Stimulated activated naive CD4-positive, alpha-beta T cell (primary cell): ENCODE results near the gene SLC22A25.
"Not testable (repeated sequence)": the region's sequence is repeated elsewhere in the genome, so short reads cannot be mapped to it uniquely, and the experiment has no call there.

Source experiments
- DNase-seq, 6 experiments: peaks; one replicate each; lab custom pipeline; 2025; lab: John Stamatoyannopoulos, UW

SLC22A25 gene

DNA sequence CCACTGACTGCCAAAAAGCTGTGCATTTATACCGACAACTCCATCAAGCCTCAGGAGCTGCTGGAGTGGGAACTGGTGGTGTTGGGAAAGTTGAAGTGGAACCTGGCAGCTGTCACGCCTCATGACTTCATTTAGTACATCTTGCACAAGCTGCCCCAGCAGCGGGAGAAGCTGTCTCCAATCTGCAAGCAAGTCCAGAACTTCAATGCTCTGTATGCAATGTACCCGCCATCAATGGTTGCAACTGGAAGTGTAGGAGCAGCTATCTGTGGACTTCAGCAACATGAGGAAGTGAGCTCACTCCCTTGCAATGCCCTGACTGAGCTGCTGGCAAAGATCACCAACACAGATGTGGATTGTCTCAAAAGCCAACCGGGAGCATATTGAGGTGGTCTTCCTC, at the start of gene SLC22A25:
Gene SLC22A25, minus strand, starts transcription at position 67 of the 400 bp plus-strand sequence. CDS start 13,947 bp downstream, outside the sequence.
- DNase-seq = no peak

DNA sequence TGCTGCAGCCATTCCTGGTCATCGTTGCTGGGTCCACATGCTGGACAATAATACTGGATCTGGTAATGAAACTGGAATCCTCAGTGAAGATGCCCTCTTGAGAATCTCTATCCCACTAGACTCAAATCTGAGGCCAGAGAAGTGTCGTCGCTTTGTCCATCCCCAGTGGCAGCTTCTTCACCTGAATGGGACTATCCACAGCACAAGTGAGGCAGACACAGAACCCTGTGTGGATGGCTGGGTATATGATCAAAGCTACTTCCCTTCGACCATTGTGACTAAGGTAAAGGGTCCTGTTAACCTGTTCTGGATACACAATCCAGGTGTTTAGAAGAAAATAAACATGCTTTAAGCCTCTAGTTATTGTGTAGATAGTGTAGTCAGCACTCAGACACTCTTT, 46.9 kb upstream of the SLC22A25 start:
- no peak for DNase-seq

DNA sequence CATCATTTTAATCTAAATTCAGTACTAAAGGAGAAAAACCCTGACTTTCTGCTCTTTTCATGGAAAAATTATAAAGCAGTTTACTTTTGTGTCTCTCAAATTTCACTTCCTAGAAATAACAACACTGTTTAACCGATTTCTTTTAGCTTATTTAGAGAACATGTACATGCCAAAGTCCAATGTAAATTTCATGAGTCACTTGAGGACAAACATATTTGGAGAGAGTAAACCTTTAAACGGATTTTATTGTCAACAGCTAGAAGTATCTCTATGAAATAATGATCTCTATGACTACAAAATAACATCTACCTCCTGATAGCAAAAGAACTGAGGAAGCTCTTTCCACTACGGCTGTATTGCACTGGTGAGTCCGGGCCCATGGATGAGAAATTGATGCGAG, 46.3 kb upstream of the SLC22A25 start:
- no peak for DNase-seq

DNA sequence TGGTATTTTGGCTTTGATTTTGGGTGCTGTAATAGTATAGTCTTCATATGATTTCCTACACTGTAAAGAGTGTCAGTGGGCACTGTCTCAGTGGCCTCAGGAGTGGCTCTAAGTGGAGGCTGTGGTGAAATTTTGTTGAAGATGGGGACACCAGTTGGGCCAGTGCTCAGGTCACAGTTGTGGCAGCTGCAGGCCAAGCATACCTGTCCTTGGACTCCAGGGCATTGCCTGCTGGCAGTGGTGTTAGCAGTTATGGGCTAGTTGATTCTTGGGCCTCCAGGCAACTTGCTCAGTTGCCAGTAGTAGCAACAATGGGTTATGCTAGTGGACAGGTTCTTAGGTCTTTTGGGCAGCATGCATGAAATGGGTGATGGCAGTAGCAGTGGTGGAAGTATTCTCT, 39.2 kb upstream of the SLC22A25 start:
- DNase-seq = no peak

DNA sequence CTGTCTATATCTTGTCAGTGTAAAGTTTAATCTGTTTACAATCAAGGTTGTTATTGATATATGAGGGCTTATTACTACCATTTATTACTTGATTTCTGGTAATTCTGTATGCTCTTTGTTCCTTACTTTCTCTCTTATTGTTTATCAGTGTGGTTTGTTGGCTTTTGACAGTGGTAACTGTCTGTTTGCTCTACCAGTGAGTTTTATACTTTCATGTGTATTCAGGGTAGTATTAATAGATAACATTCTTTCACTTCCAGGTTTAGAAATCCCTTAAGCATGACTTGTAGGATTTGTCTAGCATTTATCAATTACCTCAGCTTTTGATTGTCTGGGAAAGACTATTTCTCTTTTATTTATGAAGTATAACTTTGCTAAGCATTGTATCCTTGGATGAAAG, 37.5 kb upstream of the SLC22A25 start:
- DNase-seq = no peak

DNA sequence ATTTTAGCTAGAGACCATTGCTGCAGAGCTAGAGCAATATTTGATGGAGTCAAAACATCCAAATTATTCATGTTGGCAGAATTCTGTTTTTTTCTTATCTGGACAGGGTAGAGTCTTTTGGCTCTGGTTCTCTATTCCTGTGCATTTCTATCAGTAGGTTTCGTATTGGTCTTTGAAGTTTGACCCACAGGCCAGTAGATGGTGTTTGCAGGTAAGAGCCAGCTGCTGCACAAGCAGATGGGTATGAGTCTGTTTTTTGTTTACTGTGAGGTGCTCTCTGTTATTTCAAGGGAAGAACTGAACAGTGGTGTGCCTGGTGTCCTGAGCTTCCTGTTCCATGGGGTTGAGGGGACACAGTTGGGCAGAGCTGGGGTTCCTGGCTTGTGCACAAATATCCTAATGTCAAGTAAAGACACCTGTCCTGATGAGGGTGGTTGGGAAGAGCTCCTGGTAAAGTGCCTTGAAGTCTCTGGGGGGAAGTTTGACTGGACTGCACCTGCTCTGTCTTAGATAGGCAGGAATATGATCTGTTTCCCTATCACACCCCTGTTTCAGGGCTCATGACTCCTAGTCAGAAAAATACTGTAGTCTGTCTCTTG, 34.0 kb upstream of the SLC22A25 start:
- DNase-seq = no peak

DNA sequence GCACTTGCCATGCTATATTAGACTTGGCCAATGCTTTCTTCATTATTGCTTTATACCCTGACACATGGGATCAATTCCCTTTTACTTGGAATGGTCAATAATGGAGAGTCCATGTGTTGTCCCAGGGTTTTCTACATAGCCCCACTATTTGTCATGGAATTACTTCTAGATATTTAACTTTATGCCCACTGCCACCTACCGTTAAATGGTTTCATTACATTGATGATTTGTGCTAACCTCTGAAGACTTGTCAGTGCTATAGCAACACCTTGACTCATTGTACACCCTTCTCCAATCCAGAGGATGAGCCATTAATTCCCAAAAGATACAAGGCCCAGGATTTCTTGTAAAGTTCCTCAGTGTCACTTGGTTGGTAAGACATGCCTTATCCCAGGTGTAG, 31.4 kb upstream of the SLC22A25 start:
- DNase-seq = no peak

DNA sequence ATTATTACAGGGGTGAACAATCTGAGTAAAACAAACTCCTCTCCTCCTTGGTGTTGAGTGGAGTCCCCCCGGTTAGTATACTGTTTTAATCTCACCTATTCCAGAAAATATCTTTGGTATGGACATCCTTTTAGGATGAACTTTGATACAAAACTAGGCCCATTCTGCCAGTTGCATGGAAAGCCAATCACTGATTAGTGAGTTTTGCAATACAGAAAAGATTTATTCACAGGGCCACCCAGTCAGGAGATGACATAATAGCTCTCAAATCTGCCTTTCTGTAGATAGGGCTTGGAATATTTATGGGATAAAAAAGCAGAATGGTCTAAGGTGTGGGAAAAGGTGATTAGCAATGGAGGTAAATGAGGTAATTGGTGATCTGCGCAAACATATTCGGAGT, 30.3 kb upstream of the SLC22A25 start:
- DNase-seq = no peak

DNA sequence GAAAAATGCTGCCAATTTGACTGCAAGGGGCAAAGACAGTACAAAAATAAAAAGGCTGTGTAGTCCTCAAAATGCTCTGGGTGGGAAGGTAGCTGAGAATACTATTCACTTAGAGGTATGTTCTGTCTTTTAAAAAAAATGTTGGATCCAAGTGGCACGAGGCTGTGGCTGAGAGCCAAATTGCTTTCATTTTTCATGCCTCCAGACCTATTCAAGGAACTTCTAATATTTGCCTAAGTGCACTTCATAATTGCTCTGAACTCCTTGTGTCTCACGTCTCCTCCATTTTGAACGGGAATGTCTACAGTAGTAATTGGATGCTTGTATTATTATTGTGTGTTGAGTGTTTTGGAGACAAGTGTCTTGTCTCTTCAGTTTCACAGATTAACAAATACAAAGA, 19.1 kb upstream of the SLC22A25 start:
- DNase-seq = no peak

DNA sequence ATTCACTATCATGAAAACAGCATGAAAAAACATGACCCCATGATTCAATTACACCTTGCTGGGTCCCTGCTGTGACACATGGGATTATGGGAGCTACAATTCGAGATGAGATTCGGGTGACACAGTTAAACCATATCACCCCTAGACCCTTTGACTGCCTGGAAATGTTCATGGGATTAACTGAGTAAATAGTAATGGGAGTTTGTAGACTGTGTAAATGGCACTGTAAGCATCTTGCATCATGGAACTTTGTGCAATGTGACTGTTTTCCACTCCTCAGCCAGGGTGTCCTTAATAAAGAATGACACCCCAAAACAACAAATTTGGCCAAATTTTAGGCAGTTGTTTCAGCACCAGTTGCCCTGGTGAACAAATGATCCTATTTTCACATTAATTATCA, 7.9 kb upstream of the SLC22A25 start:
- no peak for DNase-seq

DNA sequence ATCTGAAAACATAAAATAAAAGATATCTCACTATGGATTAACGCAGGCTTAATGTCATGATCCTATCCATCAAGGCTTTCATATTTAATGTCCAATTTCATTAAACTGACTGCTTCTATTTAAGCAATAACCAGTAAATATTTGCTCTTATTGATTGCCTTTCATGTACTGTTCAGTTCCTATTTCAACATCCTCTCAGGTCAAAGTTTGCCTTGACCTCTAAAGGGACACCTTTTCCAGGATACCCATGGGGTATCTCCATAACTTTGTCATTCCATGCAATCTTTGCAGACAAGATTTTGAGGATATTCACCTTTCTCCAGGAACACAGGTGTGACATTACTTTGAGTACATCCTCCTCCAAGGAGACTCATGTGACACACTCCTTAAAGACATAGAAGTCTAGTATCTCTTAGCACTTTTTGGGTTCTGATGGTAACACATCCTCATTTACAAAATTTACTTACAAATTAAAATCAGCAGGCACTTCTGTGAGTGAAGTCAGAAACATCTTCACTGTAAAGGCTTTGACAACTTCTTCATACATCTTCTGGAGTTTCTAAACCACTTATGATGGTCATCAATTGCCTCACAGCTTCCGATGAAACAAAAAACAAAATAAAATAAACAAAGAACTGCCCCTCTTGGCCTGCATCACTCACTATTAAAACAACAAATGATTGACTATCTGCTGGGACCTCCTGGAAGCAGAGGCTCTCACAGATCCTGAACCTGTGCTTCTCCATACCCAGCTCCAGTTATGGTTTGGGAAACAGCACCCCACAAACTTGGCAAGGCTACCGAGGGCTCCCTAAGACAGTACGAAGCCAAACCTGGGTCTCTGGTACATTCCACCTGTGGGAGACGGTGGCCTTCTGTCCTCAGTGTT, 7.0 kb upstream of the SLC22A25 start:
- no peak for DNase-seq

DNA sequence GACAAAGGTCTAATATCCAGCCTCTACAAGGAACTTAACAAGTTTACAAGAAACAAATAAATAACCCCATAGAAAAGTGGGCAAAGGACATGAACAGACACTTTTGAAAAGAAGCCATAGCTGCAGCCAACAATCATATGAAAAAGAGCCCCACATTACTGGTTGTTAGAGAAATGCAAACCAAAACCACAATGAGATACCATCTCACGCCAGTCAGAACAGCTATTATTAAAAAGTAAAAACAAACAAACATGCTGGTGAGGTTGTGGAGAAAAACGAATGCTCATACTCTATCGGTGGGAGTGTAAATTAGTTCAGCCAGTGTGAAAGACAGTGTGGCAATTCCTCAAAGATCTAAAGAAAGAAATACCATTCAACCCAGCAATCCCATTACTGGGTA, 5.6 kb upstream of the SLC22A25 start:
- no peak for DNase-seq

DNA sequence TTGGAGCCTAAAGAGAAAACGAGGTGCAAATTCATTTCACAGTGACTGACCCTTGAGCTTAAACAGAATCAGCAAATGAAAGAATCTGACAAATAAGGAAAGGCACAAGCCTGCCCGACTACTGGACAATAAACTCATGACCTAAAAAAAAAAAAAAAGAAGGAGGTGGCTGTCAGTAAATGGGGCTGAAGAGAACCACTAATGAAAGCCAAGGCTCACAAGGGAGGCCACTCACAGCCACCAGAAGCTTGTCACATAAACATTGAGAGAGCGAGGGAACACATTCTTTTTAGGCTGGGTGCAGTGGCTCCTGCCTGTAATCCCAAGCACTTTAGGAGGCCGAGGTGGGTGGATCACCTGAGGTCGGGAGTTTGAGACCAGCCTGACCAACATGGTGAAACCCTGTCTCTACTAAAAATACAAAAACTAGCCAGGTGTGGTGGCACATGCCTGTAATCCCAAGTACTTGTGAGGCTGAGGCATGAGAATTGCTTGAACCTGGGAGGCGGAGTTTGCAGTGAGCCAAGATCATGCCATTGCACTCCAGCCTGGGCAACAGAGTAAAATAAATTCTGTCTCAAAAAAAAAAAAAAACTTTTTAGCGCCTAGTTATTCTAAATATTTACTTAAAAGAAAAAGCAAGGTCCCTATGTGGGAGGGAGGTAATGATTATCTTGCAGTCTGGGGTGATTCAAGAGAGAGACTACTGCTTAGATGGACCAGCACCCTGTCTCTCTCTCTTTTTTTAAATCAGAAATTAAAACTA, 4.0 kb upstream of the SLC22A25 start:
- DNase-seq = not testable (repeated sequence)

DNA sequence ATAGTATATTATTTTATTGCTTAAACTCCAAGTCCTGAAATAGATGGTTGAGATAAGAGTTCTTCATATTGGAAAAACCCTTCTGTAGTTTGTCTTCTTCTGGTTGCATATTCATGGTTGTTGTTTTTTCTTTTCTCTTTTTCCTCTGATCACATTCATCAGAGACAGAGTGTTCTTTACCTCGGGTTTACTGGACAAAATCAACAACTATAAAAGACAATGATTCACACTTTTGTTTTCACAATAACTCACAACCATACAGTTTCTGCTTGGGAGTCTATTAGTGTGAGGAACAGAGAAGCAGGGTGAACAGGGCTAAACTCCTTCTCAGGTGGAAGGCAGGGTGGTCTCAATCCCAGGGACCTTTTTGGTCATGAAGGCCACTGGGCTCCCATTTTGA, 2.6 kb upstream of the SLC22A25 start:
- no peak for DNase-seq

DNA sequence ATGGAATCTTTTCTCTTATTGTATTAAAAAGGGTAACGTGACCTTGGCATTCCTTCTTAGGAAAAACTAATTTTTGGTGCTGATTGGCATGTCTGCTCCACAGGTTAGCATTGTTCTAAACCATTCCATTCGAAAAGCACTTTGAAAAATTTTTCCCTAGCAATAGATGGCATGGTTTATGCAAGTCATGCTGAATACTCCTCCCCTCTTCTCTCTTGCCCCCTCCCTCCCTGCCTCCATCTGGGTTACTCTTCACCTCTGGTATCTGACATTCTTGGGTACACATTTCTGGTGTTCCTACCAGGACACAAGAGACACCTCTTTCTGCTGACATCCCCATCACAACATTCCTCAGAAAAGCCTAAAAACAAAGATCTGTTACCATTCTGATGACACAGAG, 1.5 kb upstream of the SLC22A25 start:
- no peak for DNase-seq

DNA sequence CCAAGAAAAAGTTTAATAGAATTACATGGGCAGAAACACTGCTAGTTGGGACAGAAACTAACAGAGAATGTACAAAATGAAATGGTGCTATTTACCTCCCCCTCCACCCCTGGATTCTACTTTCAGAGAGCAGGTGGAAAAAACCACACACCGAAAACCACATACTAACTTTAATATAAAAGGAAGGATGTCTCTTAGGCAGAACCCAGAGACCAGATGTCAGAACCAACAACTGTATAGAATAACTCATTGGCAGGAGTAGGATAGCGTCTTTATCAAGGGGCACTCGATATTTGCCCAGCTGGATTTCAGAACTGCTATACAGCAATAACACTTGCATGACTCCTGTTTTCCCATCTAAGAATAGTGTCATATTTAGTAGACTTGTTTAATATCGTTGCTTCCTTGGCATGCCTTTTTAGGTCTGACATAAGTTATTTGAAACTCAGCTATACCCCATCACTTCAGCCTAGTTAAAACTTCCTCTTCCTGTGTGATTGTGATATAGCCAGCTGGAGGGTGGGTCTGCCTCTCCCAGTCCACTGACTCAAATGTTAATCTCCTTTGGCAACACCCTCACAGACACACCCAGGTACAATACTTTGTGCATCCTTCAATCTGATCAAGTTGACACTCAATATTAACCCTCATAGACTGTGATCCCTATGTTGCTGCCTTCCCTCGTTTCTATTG, 1.2 kb downstream of the SLC22A25 start:
- peak in 2 of 6 experiments; percentile 8 to 43 for DNase-seq

DNA sequence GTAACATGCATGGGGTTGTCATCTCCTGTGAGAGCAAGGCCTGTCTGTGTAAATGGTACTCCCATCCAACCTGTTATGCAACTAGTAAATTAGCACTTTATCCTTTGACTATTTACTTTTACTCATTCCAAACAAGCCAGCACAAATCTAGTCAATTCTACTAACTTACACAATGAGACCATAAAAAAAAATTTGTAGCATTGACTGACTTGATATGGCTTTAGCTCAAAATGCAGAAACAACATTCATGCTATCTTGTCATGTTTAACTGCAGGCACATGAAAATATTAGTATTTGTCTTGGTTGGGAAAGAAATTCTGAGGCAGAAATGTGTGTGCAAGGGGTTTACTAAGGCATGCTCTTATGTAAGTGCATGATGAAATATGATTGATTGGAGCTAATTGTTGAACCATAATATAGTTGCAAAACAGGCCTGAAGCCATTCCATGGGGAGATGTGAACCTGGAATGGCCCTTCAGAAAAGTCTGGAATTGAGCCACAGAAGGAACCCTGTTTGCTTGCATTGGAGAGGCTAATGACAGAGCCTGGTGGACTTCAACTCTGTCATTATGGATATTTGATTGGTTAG, 2.5 kb downstream of the SLC22A25 start:
- no peak for DNase-seq

DNA sequence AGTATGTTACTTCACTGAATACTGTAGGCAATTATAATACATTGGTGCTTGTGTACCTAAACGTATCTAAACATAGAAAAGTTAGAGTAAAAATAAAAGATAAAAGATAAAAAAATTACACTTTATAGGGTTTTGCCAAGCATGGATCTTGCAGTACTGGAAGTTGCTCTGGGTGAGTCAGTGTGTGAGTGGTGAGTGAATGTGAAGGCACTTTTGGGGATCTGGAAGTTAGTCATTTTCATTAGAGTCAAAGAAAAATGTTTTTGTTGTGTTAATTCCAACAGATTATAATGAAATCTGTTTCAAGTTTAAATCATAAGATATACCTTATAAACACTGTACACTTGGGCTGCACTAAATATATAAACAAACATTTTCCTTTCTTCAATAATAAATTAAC, 3.3 kb downstream of the SLC22A25 start:
- no peak for DNase-seq

DNA sequence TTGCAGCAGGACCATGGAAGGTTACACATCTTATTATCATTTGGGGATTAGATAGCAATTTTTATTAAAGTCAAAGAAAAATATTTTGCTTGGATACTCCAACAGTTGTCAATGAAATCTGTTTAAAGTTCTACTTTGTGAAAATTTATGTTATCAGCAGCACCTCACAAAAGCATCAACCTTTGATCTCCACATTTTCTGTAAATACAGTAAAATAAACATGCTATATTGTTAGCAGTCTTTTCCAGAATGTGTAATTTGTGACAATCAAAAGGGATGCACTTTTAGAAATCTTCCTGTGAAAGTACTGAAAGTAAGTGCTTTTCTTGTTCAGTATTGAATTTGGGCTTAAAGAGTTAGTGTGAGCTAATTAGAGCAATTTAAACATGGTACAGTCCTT, 4.1 kb downstream of the SLC22A25 start:
- DNase-seq = no peak

DNA sequence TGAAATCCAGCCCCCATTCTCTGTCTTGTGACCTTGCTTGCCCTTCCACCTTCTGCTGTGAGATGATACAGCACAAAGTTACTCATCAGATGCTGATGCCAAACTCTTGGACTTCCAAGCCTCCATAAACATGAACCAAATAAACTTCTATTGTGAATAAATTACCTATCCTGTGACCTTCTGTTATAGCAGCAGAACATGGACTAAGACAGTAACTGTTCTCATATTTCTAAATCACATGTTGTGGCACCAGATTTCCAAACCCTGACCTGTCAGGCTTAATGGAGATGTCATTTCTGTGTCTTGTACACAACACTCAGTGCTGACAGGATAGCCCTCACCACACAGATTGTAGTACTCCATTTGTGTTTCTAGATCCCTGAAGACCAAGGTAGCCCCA, 6.0 kb downstream of the SLC22A25 start:
- DNase-seq = no peak

DNA sequence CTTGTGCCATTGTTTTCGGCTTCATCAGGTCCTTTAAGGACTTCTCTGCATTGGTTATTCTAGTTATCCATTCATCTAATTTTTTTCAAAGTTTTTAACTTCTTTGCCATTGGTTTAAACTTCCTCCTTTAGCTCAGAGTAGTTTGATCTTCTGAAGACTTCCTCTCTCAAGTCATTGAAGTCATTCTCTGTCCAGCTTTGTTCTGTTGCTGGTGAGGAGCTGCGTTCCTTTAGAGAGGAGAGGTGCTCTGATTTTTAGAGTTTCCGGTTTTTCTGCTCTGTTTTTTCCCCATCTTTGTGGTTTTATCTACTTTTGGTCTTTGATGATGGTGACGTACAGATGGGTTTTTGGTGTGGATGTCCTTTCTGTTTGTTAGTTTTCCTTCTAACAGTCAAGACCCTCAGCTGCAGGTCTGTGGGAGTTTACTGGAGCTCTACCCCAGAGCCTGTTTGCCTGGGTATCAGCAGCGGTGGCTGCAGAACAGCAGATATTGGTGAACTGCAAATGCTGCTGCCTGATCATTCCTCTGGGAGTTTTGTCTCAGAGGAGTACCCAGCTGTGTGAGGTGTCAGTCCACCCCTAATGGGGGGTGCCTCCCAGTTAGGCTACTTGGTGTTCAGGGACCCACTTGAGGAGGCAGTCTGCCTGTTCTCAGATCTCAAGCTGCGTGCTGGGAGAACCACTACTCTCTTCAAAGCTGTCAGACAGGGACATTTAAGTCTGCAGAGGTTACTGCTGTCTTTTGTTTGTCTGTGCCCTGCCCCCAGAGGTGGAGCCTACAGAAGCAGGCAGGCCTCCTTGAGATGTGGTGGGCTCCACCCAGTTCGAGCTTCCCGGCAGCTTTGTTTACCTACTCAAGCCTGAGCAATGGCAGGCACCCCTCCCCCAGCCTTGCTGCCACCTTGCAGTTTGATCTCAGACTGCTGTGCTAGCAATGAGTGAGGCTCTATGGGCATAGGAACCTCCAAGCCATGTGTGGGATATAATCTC, 7.6 kb downstream of the SLC22A25 start:
- peak; percentile 5 to 73 (median 38) for DNase-seq
